HepG2 (cell line): Measurements from ENCODE around the gene BTN1A1. TPM values are rescaled to one million over a fixed set of nuclear protein-coding genes. Genes with fewer than 3 reads are reported as not detected.

Experiments used
- ATAC-seq: fragments of 200-7000 bp; cut with Tn5 transposase; 3 replicates; pipeline ENCODE4 v1.9.1; 2020; ENCODE audit warnings: mild to moderate bottlenecking, moderate library complexity
- BruUV-seq: library from RNA; stranded (reverse); fragments of 400-500 nt; replicated peaks from 2 replicates; lab custom pipeline; 2021; lab: Mats Ljungman, UMichigan
- CTCF ChIA-PET: fragments of 300-600 bp; formaldehyde crosslinking; extraction: SDS; loops from one replicate; lab custom pipeline; 2021; ENCODE audit warnings: low total read pairs, inconsistent platforms, low intra/inter-chr PET ratio; lab: Yijun Ruan, JAX
- POLR2A ChIA-PET: fragments of 350-600 bp; sonication (Branson Sonifier 250); formaldehyde crosslinking; loops from one replicate; lab custom pipeline; 2020; ENCODE audit warnings: antibody characterized with exemption, inconsistent platforms; lab: Yijun Ruan, JAX
- DNase-seq: peaks from one replicate; pipeline ENCODE4 v3.0.0-alpha.2; 2015; ENCODE audit warnings: low spot score
- FAIRE-seq: peaks from 3 replicates; lab custom pipeline; 2011; peaks lifted over from hg19 to GRCh38; lab: Jason Lieb, UNC
- H2AFZ ChIP-seq: one replicate; pipeline ENCODE4 v1.6.1; 2011; ENCODE audit warnings: low read length, inconsistent platforms
- H3K27ac ChIP-seq: fragments of 300-600 bp; 3 replicates; pipeline ENCODE4 v1.8.0; 2011; ENCODE audit warnings: mixed run types, mild to moderate bottlenecking, mixed read lengths, low read length, inconsistent platforms; ENCODE audit not compliant: insufficient read depth; ENCODE audit errors: extremely low read length
- H3K27me3 ChIP-seq, 2 experiments: fragments of 200-600 bp in 1 of 2; 2 replicates in 1 of 2; 3 replicates in 1 of 2; pipeline versions ENCODE4 v1.6.0 to v1.8.0; 2011; ENCODE audit warnings: low read length in 2 of 2, mild to moderate bottlenecking in 2 of 2, moderate library complexity in 2 of 2, inconsistent platforms in 1 of 2; ENCODE audit not compliant: insufficient read depth in 2 of 2, control insufficient read depth in 1 of 2
- H3K36me3 ChIP-seq, 2 experiments: fragments of 200-600 bp in 1 of 2; replicated peaks in 1 of 2; 2 replicates in 1 of 2; 3 replicates in 1 of 2; pipeline versions ENCODE4 v1.5.1 to v1.8.0; 2011; ENCODE audit warnings: low read length in 2 of 2, inconsistent platforms in 1 of 2; ENCODE audit not compliant: insufficient read depth in 2 of 2, control insufficient read depth in 1 of 2
- H3K4me1 ChIP-seq: 2 replicates; pipeline ENCODE4 v1.5.1; 2012; ENCODE audit warnings: low read length, inconsistent platforms; ENCODE audit not compliant: insufficient read depth
- H3K4me2 ChIP-seq: 2 replicates; pipeline ENCODE4 v1.6.0; 2011; ENCODE audit warnings: low read depth, low read length, inconsistent platforms
- H3K4me3 ChIP-seq, 3 experiments: fragments of 200-600 bp in 1 of 3; sonication (generic), shearing (Covaris generic) in 1 of 3; replicated peaks in 1 of 3; 2 replicates each; pipeline ENCODE4 v1.5.1; 2011 to 2016; ENCODE audit warnings: low read length in 3 of 3, inconsistent platforms in 2 of 3, low read depth in 2 of 3, mild to moderate bottlenecking in 2 of 3, control low read depth in 1 of 3, mixed read lengths in 1 of 3; ENCODE audit not compliant: insufficient read depth in 1 of 3
- H3K79me2 ChIP-seq: one replicate; pipeline ENCODE4 v1.6.1; 2011; ENCODE audit warnings: low read length, inconsistent platforms; ENCODE audit not compliant: insufficient read depth
- H3K9ac ChIP-seq: 2 replicates; pipeline ENCODE4 v1.6.0; 2011; ENCODE audit warnings: mild to moderate bottlenecking, low read depth, low read length, inconsistent platforms; ENCODE audit not compliant: insufficient read depth
- H3K9me3 ChIP-seq: 2 replicates; pipeline ENCODE4 v1.5.1; 2012; ENCODE audit warnings: mild to moderate bottlenecking, low read length
- H4K20me1 ChIP-seq: 2 replicates; pipeline ENCODE4 v1.6.0; 2011; ENCODE audit warnings: inconsistent platforms, mild to moderate bottlenecking, low read length, moderate library complexity; ENCODE audit not compliant: insufficient read depth
- CHCHD3 ChIP-seq: sonication (generic); formaldehyde crosslinking; IDR thresholded peaks from 2 replicates; pipeline ENCODE4 v1.8.0; 2022; ENCODE audit warnings: mild to moderate bottlenecking, missing genetic modification reagents, moderate library complexity
- EEA1 ChIP-seq: sonication (generic); formaldehyde crosslinking; IDR thresholded peaks from 2 replicates; pipeline ENCODE4 v1.5.1; 2020; ENCODE audit warnings: mild to moderate bottlenecking, missing genetic modification reagents, borderline replicate concordance
- HNRNPUL1 ChIP-seq: fragments of 200-400 bp; formaldehyde crosslinking; IDR thresholded peaks from 2 replicates; pipeline ENCODE4 v1.6.1; 2017; ENCODE audit warnings: low read depth, mild to moderate bottlenecking, low read length, moderate library complexity
- MAFG ChIP-seq: sonication (generic); formaldehyde crosslinking; IDR thresholded peaks from 2 replicates; pipeline ENCODE4 v1.5.1; 2020; ENCODE audit warnings: mild to moderate bottlenecking, missing genetic modification reagents
- NKX3-1 ChIP-seq: sonication (generic); formaldehyde crosslinking; IDR thresholded peaks from 2 replicates; pipeline ENCODE4 v1.5.0; 2020; ENCODE audit warnings: missing genetic modification reagents
- SETDB1 ChIP-seq: sonication (generic); formaldehyde crosslinking; IDR thresholded peaks from 2 replicates; pipeline ENCODE4 v1.5.1; 2020; ENCODE audit warnings: missing genetic modification reagents, mild to moderate bottlenecking, borderline replicate concordance
- SMAD1 ChIP-seq: sonication (generic); formaldehyde crosslinking; IDR thresholded peaks from 2 replicates; pipeline ENCODE4 v1.4.0; 2020; ENCODE audit warnings: missing genetic modification reagents, low read depth, mild to moderate bottlenecking, borderline replicate concordance
- TOE1 ChIP-seq: sonication (generic); formaldehyde crosslinking; IDR thresholded peaks from 2 replicates; pipeline ENCODE4 v1.4.0; 2020; ENCODE audit warnings: mild to moderate bottlenecking, missing genetic modification reagents
- ZNF382 ChIP-seq: sonication (generic); formaldehyde crosslinking; IDR thresholded peaks from 2 replicates; pipeline ENCODE4 v1.5.0; 2020; ENCODE audit warnings: missing genetic modification reagents, mild to moderate bottlenecking, borderline replicate concordance
- WGBS: methylation state at CpG from one replicate; pipeline ENCODE4 v1.1.6; 2017; ENCODE audit warnings: low lambda C conversion rate; 5-methylcytosine and 5-hydroxymethylcytosine counted together
- in situ Hi-C: cut with HindIII; loops from 2 replicates; pipeline ENCODE4 v1.10.0; 2017; ENCODE audit warnings: low pct_unique_long_range_greater_than_20kb; ENCODE audit not compliant: extremely low pct_ligation_motif_present
- intact Hi-C: fragments of 100-400 bp; cut with micrococcal nuclease; formaldehyde crosslinking; loops from one replicate; pipeline ENCODE4 v1.10.0; 2022; ENCODE audit not compliant: unreplicated experiment
- polyA plus RNA-seq, 8 experiments: library from polyadenylated mRNA; depleted of rRNA in 3 of 8; stranded (reverse) in 7 of 8; unstranded in 1 of 8; fragments of >200 nt; fragmentation: Illumina TruSeq in 4 of 8; extraction: Trizol in 4 of 8; gene quantifications; 2 replicates each; pipeline versions ENCODE4 v1.2.1 to v1.2.3, GENCODE V29; 2011 to 2016; ENCODE audit warnings: low read depth in 4 of 8, missing spikeins in 1 of 8, mixed read lengths in 1 of 8; ENCODE audit not compliant: insufficient read depth in 1 of 8
- total RNA-seq, 5 experiments: library from RNA; depleted of rRNA; stranded (reverse); fragments of >200 nt; fragmentation: Illumina TruSeq; extraction: Trizol; gene quantifications; 2 replicates each; pipeline ENCODE4 v1.2.3, GENCODE V29; 2016; ENCODE audit warnings: low read depth in 1 of 5
- TF ChIP-seq, protein P1 (sequence below): sonication (generic); formaldehyde crosslinking; IDR thresholded peaks from 2 replicates; pipeline ENCODE4 v1.4.0; 2020; ENCODE audit warnings: missing genetic modification reagents, borderline replicate concordance
- TF ChIP-seq, protein P2 (sequence below): IDR thresholded peaks from 2 replicates; pipeline ENCODE4 v1.6.1; 2016
- TF ChIP-seq, protein P3 (sequence below), 2 experiments: fragments of 450-650 bp in 1 of 2; sonication (generic) in 1 of 2; formaldehyde crosslinking; IDR thresholded peaks; 2 replicates each; pipeline versions ENCODE4 v1.5.0 to v1.8.0; 2020 to 2022; ENCODE audit warnings: mild to moderate bottlenecking in 1 of 2, missing genetic modification reagents in 1 of 2
- TF ChIP-seq, protein P4 (sequence below): sonication (generic); formaldehyde crosslinking; IDR thresholded peaks from 2 replicates; pipeline ENCODE4 v1.4.0; 2020; ENCODE audit warnings: missing genetic modification reagents
- TF ChIP-seq, protein P5 (sequence below): sonication (generic); formaldehyde crosslinking; IDR thresholded peaks from 2 replicates; pipeline ENCODE4 v1.4.0; 2020; ENCODE audit warnings: mild to moderate bottlenecking, missing genetic modification reagents, borderline replicate concordance

BTN1A1 gene
- total and polyA plus RNA-seq, 2 of the 13 experiments (the other 11 are each of a cell fraction or from before 2014, with no cell fraction given): 0.04 TPM; not detected in 1

DNA sequence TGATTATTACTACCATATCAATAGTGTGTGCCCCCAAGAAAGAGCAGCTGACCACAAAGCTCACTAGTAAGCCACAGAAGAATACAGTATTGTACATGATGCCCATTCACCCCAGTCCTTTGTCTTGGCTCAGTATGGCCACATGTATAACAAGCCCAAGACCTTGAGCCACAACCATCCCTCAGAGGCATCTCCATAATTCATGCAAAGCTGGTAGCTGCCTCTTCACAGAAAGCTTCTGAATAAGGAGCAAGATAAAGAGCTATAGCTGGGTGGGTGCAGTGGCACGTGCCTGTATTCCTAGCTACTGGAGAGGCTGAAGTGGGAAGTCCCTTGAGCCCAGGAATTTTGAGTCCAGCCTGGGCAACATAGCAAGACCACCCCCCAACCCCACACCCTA is 4.8 kb upstream of the BTN1A1 start (continued):
- TF ChIP-seq, protein P1, sequence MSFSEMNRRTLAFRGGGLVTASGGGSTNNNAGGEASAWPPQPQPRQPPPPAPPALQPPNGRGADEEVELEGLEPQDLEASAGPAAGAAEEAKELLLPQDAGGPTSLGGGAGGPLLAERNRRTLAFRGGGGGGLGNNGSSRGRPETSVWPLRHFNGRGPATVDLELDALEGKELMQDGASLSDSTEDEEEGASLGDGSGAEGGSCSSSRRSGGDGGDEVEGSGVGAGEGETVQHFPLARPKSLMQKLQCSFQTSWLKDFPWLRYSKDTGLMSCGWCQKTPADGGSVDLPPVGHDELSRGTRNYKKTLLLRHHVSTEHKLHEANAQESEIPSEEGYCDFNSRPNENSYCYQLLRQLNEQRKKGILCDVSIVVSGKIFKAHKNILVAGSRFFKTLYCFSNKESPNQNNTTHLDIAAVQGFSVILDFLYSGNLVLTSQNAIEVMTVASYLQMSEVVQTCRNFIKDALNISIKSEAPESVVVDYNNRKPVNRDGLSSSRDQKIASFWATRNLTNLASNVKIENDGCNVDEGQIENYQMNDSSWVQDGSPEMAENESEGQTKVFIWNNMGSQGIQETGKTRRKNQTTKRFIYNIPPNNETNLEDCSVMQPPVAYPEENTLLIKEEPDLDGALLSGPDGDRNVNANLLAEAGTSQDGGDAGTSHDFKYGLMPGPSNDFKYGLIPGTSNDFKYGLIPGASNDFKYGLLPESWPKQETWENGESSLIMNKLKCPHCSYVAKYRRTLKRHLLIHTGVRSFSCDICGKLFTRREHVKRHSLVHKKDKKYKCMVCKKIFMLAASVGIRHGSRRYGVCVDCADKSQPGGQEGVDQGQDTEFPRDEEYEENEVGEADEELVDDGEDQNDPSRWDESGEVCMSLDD (CRISPR knock-in tag): no peak

DNA sequence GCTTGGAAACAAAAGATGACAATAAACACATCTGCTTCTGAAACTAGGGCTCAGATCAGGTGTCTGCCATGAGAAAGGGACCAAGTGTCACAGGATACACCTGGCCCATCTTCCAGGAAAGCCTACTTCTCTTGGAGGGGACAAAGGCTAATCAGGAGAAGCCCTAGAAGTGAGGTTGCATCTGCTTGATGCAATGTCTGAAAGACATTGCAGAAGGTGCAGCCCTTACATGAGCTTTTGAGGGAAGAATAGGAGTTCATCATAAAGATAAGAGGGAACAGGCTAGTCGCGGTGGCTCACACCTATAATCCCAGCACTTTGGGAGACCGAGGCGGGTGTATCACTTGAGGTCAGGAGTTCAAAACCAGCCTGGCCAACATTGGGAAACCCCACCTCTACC is 2.5 kb upstream of the BTN1A1 start:
- no TSS peak for BruUV-seq
- H4K20me1 ChIP-seq: no peaks in the 10 kb centered on the region
- FAIRE-seq (no peak), DNase-seq (no peak), ATAC-seq (no peak)
- ChIA-PET POLR2A (no interaction called here), CTCF (no interaction called here)
- no peaks in the 10 kb centered on the region for H3K36me3 ChIP-seq
- H2AFZ ChIP-seq: no peak overlapping the region
- peaks cover 5 to 26% of the 10 kb centered on the region in 2 experiments; a peak in 4 of 5 replicates for H3K27me3 ChIP-seq
- intact Hi-C loops: no loop called here
- 51% methylated on average over 4 of the region's 4 CpGs for WGBS
- no peak overlapping the region for H3K4me3 ChIP-seq
- peaks cover 41% of the 10 kb centered on the region for H3K4me1 ChIP-seq
- in situ Hi-C loops: no loop called here
- H3K79me2 ChIP-seq: no peaks in the 10 kb centered on the region
- H3K27ac ChIP-seq: no peak overlapping the region
- H3K9ac ChIP-seq: no peak overlapping the region
- no peak overlapping the region for H3K4me2 ChIP-seq
- H3K9me3 ChIP-seq: no peaks in the 10 kb centered on the region
- TF ChIP-seq, protein P2, sequence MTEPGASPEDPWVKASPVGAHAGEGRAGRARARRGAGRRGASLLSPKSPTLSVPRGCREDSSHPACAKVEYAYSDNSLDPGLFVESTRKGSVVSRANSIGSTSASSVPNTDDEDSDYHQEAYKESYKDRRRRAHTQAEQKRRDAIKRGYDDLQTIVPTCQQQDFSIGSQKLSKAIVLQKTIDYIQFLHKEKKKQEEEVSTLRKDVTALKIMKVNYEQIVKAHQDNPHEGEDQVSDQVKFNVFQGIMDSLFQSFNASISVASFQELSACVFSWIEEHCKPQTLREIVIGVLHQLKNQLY (CRISPR knock-in tag): no peak
- no peak for TF ChIP-seq MAFG (CRISPR knock-in tag)
- TF ChIP-seq NKX3-1: no peak
- TF ChIP-seq EEA1: no peak
- TF ChIP-seq ZNF382 (CRISPR knock-in tag): no peak
- TF ChIP-seq, protein P3, sequence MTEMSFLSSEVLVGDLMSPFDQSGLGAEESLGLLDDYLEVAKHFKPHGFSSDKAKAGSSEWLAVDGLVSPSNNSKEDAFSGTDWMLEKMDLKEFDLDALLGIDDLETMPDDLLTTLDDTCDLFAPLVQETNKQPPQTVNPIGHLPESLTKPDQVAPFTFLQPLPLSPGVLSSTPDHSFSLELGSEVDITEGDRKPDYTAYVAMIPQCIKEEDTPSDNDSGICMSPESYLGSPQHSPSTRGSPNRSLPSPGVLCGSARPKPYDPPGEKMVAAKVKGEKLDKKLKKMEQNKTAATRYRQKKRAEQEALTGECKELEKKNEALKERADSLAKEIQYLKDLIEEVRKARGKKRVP (CRISPR knock-in tag; IDR thresholded peaks at IDR 0.05): no peak
- no peak for TF ChIP-seq TOE1 (CRISPR knock-in tag)
- TF ChIP-seq, protein P4, sequence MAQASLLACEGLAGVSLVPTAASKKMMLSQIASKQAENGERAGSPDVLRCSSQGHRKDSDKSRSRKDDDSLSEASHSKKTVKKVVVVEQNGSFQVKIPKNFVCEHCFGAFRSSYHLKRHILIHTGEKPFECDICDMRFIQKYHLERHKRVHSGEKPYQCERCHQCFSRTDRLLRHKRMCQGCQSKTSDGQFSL: no peak
- no peak for TF ChIP-seq HNRNPUL1
- no peak for TF ChIP-seq SMAD1 (CRISPR knock-in tag)
- TF ChIP-seq, protein P5, sequence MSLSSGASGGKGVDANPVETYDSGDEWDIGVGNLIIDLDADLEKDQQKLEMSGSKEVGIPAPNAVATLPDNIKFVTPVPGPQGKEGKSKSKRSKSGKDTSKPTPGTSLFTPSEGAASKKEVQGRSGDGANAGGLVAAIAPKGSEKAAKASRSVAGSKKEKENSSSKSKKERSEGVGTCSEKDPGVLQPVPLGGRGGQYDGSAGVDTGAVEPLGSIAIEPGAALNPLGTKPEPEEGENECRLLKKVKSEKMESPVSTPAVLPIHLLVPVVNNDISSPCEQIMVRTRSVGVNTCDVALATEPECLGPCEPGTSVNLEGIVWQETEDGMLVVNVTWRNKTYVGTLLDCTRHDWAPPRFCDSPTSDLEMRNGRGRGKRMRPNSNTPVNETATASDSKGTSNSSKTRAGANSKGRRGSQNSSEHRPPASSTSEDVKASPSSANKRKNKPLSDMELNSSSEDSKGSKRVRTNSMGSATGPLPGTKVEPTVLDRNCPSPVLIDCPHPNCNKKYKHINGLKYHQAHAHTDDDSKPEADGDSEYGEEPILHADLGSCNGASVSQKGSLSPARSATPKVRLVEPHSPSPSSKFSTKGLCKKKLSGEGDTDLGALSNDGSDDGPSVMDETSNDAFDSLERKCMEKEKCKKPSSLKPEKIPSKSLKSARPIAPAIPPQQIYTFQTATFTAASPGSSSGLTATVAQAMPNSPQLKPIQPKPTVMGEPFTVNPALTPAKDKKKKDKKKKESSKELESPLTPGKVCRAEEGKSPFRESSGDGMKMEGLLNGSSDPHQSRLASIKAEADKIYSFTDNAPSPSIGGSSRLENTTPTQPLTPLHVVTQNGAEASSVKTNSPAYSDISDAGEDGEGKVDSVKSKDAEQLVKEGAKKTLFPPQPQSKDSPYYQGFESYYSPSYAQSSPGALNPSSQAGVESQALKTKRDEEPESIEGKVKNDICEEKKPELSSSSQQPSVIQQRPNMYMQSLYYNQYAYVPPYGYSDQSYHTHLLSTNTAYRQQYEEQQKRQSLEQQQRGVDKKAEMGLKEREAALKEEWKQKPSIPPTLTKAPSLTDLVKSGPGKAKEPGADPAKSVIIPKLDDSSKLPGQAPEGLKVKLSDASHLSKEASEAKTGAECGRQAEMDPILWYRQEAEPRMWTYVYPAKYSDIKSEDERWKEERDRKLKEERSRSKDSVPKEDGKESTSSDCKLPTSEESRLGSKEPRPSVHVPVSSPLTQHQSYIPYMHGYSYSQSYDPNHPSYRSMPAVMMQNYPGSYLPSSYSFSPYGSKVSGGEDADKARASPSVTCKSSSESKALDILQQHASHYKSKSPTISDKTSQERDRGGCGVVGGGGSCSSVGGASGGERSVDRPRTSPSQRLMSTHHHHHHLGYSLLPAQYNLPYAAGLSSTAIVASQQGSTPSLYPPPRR (CRISPR knock-in tag): no peak
- TF ChIP-seq SETDB1 (CRISPR knock-in tag): no peak
- no peak for TF ChIP-seq CHCHD3 (CRISPR knock-in tag)
